Measurements from ENCODE around the gene HSPBAP1. TPM values are rescaled to one million over a fixed set of nuclear protein-coding genes. Genes with fewer than 3 reads are reported as not detected.

HSPBAP1 gene
- total RNA-seq, 3 donors from 2014 or later (not counting 1 experiment from before 2014, with no cell fraction given): 19.7 to 24.7 (median 23.4) TPM

DNA sequence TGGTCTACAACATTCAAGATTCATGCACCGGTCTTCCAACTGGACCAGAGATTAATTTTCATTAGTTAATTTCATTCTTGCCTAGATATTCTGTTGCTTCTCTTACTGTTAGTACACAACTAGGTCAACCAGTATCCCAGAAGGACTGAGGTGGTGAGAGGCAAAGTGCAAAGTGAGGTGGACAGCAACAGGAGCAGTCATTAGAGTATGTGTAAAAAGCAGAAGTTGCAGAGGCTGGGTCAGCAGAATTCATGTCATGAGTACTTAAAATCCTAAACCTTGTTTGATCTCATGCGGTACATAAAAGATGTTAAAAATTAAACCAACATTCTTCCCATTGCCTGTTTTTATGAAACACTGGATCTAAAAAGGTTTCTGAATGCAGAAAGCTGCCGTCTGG, 66.3 kb downstream of the HSPBAP1 start:
- peaks cover 15% of the 10 kb centered on the region for H3K36me3 ChIP-seq (ENCODE audit: control insufficient read depth, insufficient read depth, low read length)
- H3K27ac Mint-ChIP-seq: no peak overlapping the region
- no peak overlapping the region for H3K4me3 ChIP-seq (ENCODE audit: low read length)
- no peak for ATAC-seq
- no peaks in the 10 kb centered on the region for H3K27me3 ChIP-seq (ENCODE audit: control insufficient read depth, insufficient read depth, low read length)
- no peaks in the 10 kb centered on the region for H3K9me3 Mint-ChIP-seq
- H3K4me1 Mint-ChIP-seq: no peaks in the 10 kb centered on the region
- H3K4me1 ChIP-seq (ENCODE audit: control insufficient read depth, insufficient read depth, low read length): no peaks in the 10 kb centered on the region
- no peaks in the 10 kb centered on the region for H3K9me3 ChIP-seq (ENCODE audit: control insufficient read depth, insufficient read depth, low read length)
- no peak for DNase-seq
- H3K4me3 Mint-ChIP-seq: no peak overlapping the region
- no peak overlapping the region for H3K27ac ChIP-seq (ENCODE audit: low read length)
- 94% methylated on average over 3 of the region's 3 CpGs for WGBS (ENCODE audit: insufficient coverage)
- intact Hi-C loops (cut with micrococcal nuclease): no loop called here
- H3K36me3 Mint-ChIP-seq: peaks cover 23% of the 10 kb centered on the region
- no peak for TF ChIP-seq CTCF (IDR thresholded peaks at IDR 0.05)
- H3K27me3 Mint-ChIP-seq (ENCODE audit: low read depth in 2 of 2): no peaks in the 10 kb centered on the region

DNA sequence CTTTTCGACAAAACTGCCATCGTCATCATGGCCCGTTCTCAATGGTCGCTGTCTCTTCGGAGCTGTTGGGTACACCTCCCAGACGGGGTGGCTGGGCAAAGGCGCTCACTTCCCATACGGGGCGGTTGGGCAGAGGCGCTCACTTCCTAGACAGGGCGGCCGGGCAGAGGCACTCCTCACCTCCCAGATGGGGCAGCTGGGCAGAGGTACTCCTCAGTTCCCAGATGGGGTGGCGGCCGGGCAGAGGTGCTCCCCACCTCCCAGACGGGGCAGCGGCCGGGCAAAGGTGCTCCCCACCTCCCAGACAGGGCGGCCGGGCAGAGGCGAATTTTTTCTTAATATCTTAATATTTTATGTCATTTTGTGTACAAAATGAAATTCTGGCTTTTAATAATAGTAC, 68.5 kb downstream of the HSPBAP1 start:
- no peaks in the 10 kb centered on the region for H3K9me3 ChIP-seq (ENCODE audit: control insufficient read depth, insufficient read depth, low read length)
- ATAC-seq (no peak), DNase-seq (no peak)
- Mint-ChIP-seq H3K4me1 (no peaks in the 10 kb centered on the region), H3K9me3 (no peaks in the 10 kb centered on the region), H3K27me3 (ENCODE audit: low read depth in 2 of 2) (no peaks in the 10 kb centered on the region), H3K36me3 (peaks cover 20% of the 10 kb centered on the region), H3K4me3 (no peak overlapping the region), H3K27ac (no peak overlapping the region)
- 99% methylated on average over 15 of the region's 20 CpGs for WGBS (ENCODE audit: insufficient coverage)
- no peak overlapping the region for H3K4me3 ChIP-seq (ENCODE audit: low read length)
- intact Hi-C loops (cut with micrococcal nuclease): no loop called here
- no peak overlapping the region for H3K27ac ChIP-seq (ENCODE audit: low read length)
- H3K27me3 ChIP-seq (ENCODE audit: control insufficient read depth, insufficient read depth, low read length): no peaks in the 10 kb centered on the region
- H3K36me3 ChIP-seq (ENCODE audit: control insufficient read depth, insufficient read depth, low read length): peaks cover 28% of the 10 kb centered on the region
- no peak for TF ChIP-seq CTCF (IDR thresholded peaks at IDR 0.05)
- peaks cover 2% of the 10 kb centered on the region for H3K4me1 ChIP-seq (ENCODE audit: control insufficient read depth, insufficient read depth, low read length)

DNA sequence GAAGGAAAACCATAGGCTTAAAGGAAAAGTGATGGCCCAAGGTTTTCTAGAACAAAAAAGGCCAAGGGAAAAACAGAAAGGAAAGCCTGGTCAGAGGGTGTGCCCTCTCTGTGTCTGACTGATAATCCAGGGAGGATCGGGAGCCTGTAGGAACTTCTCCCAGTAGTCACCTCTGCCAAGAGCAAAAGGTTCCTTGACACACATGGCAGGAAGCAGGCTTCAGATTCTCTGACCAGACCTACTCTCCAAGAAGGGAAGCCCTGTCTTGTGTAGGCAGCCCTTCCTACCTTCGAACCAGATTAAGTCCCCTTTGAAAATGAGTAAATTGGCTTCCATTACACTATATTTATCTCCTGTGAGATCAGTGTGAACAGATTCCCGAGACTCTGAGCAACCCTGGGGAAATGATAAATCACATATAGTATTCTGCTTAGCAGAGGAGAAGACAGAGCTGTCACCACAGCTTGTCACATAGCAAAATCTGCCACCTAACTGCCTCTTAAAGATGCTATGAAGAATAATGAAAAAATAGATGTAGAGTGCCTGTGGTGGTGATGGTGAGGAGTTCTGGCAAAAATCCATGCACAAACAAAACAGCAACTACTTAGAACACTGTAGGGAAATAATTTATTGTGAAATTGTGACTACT, 74.2 kb downstream of the HSPBAP1 start:
- H3K4me1 ChIP-seq (ENCODE audit: control insufficient read depth, insufficient read depth, low read length): peaks cover 2% of the 10 kb centered on the region
- no peaks in the 10 kb centered on the region for H3K9me3 ChIP-seq (ENCODE audit: control insufficient read depth, insufficient read depth, low read length)
- no peaks in the 10 kb centered on the region for H3K9me3 Mint-ChIP-seq
- H3K36me3 Mint-ChIP-seq: peaks cover 38% of the 10 kb centered on the region
- no peaks in the 10 kb centered on the region for H3K27me3 ChIP-seq (ENCODE audit: control insufficient read depth, insufficient read depth, low read length)
- TF ChIP-seq CTCF (IDR thresholded peaks at IDR 0.05): no peak
- intact Hi-C loops (cut with micrococcal nuclease): no loop called here
- no peak overlapping the region for H3K27ac ChIP-seq (ENCODE audit: low read length)
- DNase-seq (no peak), ATAC-seq (no peak)
- H3K36me3 ChIP-seq (ENCODE audit: control insufficient read depth, insufficient read depth, low read length): peaks cover 74% of the 10 kb centered on the region
- H3K4me3 Mint-ChIP-seq: no peak overlapping the region
- no peak overlapping the region for H3K27ac Mint-ChIP-seq
- no peaks in the 10 kb centered on the region for H3K27me3 Mint-ChIP-seq (ENCODE audit: low read depth in 2 of 2)
- no peaks in the 10 kb centered on the region for H3K4me1 Mint-ChIP-seq
- WGBS (ENCODE audit: insufficient coverage): 100% methylated on average over 2 of the region's 3 CpGs
- H3K4me3 ChIP-seq (ENCODE audit: low read length): no peak overlapping the region

DNA sequence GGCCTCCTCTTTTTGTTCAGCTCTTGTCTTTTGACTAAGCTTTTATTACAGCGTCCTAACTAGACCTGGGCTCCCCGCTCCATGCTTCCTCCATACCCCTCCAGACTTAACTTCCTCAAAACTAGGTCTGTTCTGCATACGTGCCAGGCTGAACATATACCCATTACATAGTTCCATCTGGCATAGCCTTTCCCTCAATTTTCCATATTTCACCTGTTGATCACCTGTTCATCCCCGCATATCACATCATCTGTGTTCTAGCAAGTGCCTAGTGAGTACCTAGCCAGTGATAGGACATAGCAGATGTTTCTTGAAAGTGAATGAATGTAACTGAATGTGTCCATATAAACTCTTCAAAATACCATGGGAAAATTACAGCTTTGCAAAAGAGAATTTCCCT, 77.0 kb downstream of the HSPBAP1 start:
- 89% methylated on average over 4 of the region's 4 CpGs for WGBS (ENCODE audit: insufficient coverage)
- DNase-seq (no peak), ATAC-seq (no peak)
- no peak overlapping the region for H3K27ac ChIP-seq (ENCODE audit: low read length)
- peaks cover 2% of the 10 kb centered on the region for H3K4me1 ChIP-seq (ENCODE audit: control insufficient read depth, insufficient read depth, low read length)
- no peak for TF ChIP-seq CTCF (IDR thresholded peaks at IDR 0.05)
- H3K9me3 ChIP-seq (ENCODE audit: control insufficient read depth, insufficient read depth, low read length): no peaks in the 10 kb centered on the region
- Mint-ChIP-seq H3K4me1 (peaks cover 5 to 11% of the 10 kb centered on the region in 2 donors), H3K27ac (no peak overlapping the region), H3K4me3 (no peak overlapping the region), H3K9me3 (no peaks in the 10 kb centered on the region), H3K36me3 (peaks cover 60% of the 10 kb centered on the region), H3K27me3 (ENCODE audit: low read depth in 2 of 2) (no peaks in the 10 kb centered on the region)
- peaks cover 86% of the 10 kb centered on the region for H3K36me3 ChIP-seq (ENCODE audit: control insufficient read depth, insufficient read depth, low read length)
- intact Hi-C loops (cut with micrococcal nuclease): no loop called here
- H3K4me3 ChIP-seq (ENCODE audit: low read length): no peak overlapping the region
- no peaks in the 10 kb centered on the region for H3K27me3 ChIP-seq (ENCODE audit: control insufficient read depth, insufficient read depth, low read length)
